Rectal smooth muscle tissue (tissue), 1 donor: Measurements from ENCODE around the gene ANP32D.
"Not testable (repeated sequence)": the region's sequence is repeated elsewhere in the genome, so short reads cannot be mapped to it uniquely, and the experiment has no call there.

Experiments used
- H3K27ac ChIP-seq: one replicate; pipeline ENCODE4 v1.7.0; 2013; ENCODE audit warnings: low read depth, low read length, inconsistent platforms
- H3K27me3 ChIP-seq: one replicate; pipeline ENCODE4 v1.7.0; 2013; ENCODE audit warnings: low read length; ENCODE audit not compliant: control insufficient read depth, insufficient read depth
- H3K36me3 ChIP-seq: one replicate; pipeline ENCODE4 v1.7.0; 2013; ENCODE audit warnings: low read length; ENCODE audit not compliant: control insufficient read depth, insufficient read depth
- H3K4me1 ChIP-seq: one replicate; pipeline ENCODE4 v1.7.0; 2013; ENCODE audit warnings: low read length; ENCODE audit not compliant: control insufficient read depth, insufficient read depth
- H3K4me3 ChIP-seq: one replicate; pipeline ENCODE4 v1.7.0; 2013; ENCODE audit warnings: low read length
- H3K9ac ChIP-seq: one replicate; pipeline ENCODE4 v1.7.0; 2013; ENCODE audit warnings: low read length

Gene ANP32D

GRCh38 chr12:48472259-48472658 is at the start of gene ANP32D:
Gene ANP32D (plus strand): TSS chr12:48472559. CDS start chr12:48472665, 106 bp downstream.
- Histone ChIP-seq H3K9ac (no peak within 1 kb of the TSS), H3K27ac (no peak within 1 kb of the TSS), H3K4me1 (no peaks in the 10 kb centered on the region), H3K4me3 (no peak within 1 kb of the TSS), H3K36me3 (no peaks in the 10 kb centered on the region), H3K27me3 (no peaks in the 10 kb centered on the region)

GRCh38 chr12:48423171-48423570 is 49.2 kb upstream of the ANP32D start:
- Histone ChIP-seq H3K4me1 (peaks cover 2% of the 10 kb centered on the region), H3K27ac (no peak overlapping the region), H3K36me3 (no peaks in the 10 kb centered on the region), H3K27me3 (no peaks in the 10 kb centered on the region), H3K4me3 (no peak overlapping the region), H3K9ac (no peak overlapping the region)

GRCh38 chr12:48424644-48425043 is 47.7 kb upstream of the ANP32D start:
- H3K36me3 ChIP-seq = no peaks in the 10 kb centered on the region
- peaks cover 2% of the 10 kb centered on the region for H3K4me1 ChIP-seq
- no peak overlapping the region for H3K27ac ChIP-seq
- no peak overlapping the region for H3K4me3 ChIP-seq
- no peaks in the 10 kb centered on the region for H3K27me3 ChIP-seq
- no peak overlapping the region for H3K9ac ChIP-seq

- H3K27ac ChIP-seq, H3K9ac ChIP-seq, H3K27me3 ChIP-seq, H3K36me3 ChIP-seq, H3K4me3 ChIP-seq, H3K4me1 ChIP-seq: not testable (repeated sequence)
These were observed 38.3 kb upstream of the ANP32D start for GRCh38 chr12:48434016-48434415.

GRCh38 chr12:48441069-48441468 is 31.3 kb upstream of the ANP32D start:
- Histone ChIP-seq H3K4me1 (no peaks in the 10 kb centered on the region), H3K27ac (no peak overlapping the region), H3K9ac (no peak overlapping the region), H3K36me3 (no peaks in the 10 kb centered on the region), H3K4me3 (no peak overlapping the region), H3K27me3 (no peaks in the 10 kb centered on the region)

GRCh38 chr12:48442179-48442847 is 30.0 kb upstream of the ANP32D start:
- no peaks in the 10 kb centered on the region for H3K27me3 ChIP-seq
- H3K36me3 ChIP-seq = no peaks in the 10 kb centered on the region
- H3K4me1 ChIP-seq = no peaks in the 10 kb centered on the region
- no peak overlapping the region for H3K9ac ChIP-seq
- H3K27ac ChIP-seq = no peak overlapping the region
- H3K4me3 ChIP-seq = no peak overlapping the region

- no peaks in the 10 kb centered on the region for H3K4me1 ChIP-seq
- H3K9ac ChIP-seq = no peak overlapping the region
- no peaks in the 10 kb centered on the region for H3K36me3 ChIP-seq
- H3K27ac ChIP-seq = no peak overlapping the region
- H3K27me3 ChIP-seq = no peaks in the 10 kb centered on the region
- H3K4me3 ChIP-seq = no peak overlapping the region
These were observed 26.8 kb upstream of the ANP32D start for GRCh38 chr12:48445538-48445937.

GRCh38 chr12:48446161-48446776 is 26.1 kb upstream of the ANP32D start:
- H3K4me3 ChIP-seq = no peak overlapping the region
- H3K9ac ChIP-seq = no peak overlapping the region
- no peaks in the 10 kb centered on the region for H3K36me3 ChIP-seq
- H3K4me1 ChIP-seq = no peaks in the 10 kb centered on the region
- H3K27ac ChIP-seq = no peak overlapping the region
- H3K27me3 ChIP-seq = no peaks in the 10 kb centered on the region

- Histone ChIP-seq H3K9ac (no peak overlapping the region), H3K36me3 (no peaks in the 10 kb centered on the region), H3K4me3 (no peak overlapping the region), H3K27me3 (no peaks in the 10 kb centered on the region), H3K4me1 (no peaks in the 10 kb centered on the region), H3K27ac (no peak overlapping the region)
These were observed 24.6 kb upstream of the ANP32D start for GRCh38 chr12:48447755-48448154.

GRCh38 chr12:48451372-48451771 is 21.0 kb upstream of the ANP32D start:
- Histone ChIP-seq H3K36me3 (no peaks in the 10 kb centered on the region), H3K9ac (no peak overlapping the region), H3K4me1 (no peaks in the 10 kb centered on the region), H3K27me3 (no peaks in the 10 kb centered on the region), H3K4me3 (no peak overlapping the region), H3K27ac (no peak overlapping the region)

- not testable (repeated sequence) for H3K27ac ChIP-seq, H3K27me3 ChIP-seq, H3K4me1 ChIP-seq, H3K9ac ChIP-seq, H3K4me3 ChIP-seq, H3K36me3 ChIP-seq
These were observed 19.4 kb upstream of the ANP32D start for GRCh38 chr12:48452961-48453360.

- Histone ChIP-seq H3K4me3 (no peak overlapping the region), H3K36me3 (no peaks in the 10 kb centered on the region), H3K9ac (no peak overlapping the region), H3K27me3 (no peaks in the 10 kb centered on the region), H3K27ac (no peak overlapping the region), H3K4me1 (no peaks in the 10 kb centered on the region)
These were observed 17.7 kb upstream of the ANP32D start for GRCh38 chr12:48454667-48455066.

- Histone ChIP-seq H3K4me3 (no peak overlapping the region), H3K27me3 (no peaks in the 10 kb centered on the region), H3K27ac (no peak overlapping the region), H3K4me1 (no peaks in the 10 kb centered on the region), H3K36me3 (no peaks in the 10 kb centered on the region), H3K9ac (no peak overlapping the region)
These were observed 17.2 kb upstream of the ANP32D start for GRCh38 chr12:48455116-48455515.
